ENCODE results near the gene GNRHR.

DNA sequence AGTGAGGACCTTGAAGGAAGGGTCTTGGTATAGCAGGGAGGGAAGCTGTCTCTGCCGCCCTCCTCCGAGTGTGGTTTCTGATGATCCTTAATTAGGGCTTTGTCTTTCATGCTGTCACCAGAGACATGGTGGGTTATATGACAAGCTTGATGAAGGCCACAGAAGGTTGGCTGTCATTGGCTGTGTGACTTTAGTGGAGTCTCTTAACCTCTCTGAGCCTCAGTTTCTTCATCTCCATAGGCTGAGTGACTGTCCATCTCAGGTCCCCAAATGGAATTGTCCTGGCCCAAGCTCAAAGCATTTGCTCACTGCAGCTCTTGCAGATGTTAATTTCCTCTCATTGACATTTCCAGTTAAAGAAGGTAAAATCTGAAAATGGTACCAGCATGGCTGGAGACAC, 36.6 kb downstream of the GNRHR start:
- TF ChIP-seq, protein P1, sequence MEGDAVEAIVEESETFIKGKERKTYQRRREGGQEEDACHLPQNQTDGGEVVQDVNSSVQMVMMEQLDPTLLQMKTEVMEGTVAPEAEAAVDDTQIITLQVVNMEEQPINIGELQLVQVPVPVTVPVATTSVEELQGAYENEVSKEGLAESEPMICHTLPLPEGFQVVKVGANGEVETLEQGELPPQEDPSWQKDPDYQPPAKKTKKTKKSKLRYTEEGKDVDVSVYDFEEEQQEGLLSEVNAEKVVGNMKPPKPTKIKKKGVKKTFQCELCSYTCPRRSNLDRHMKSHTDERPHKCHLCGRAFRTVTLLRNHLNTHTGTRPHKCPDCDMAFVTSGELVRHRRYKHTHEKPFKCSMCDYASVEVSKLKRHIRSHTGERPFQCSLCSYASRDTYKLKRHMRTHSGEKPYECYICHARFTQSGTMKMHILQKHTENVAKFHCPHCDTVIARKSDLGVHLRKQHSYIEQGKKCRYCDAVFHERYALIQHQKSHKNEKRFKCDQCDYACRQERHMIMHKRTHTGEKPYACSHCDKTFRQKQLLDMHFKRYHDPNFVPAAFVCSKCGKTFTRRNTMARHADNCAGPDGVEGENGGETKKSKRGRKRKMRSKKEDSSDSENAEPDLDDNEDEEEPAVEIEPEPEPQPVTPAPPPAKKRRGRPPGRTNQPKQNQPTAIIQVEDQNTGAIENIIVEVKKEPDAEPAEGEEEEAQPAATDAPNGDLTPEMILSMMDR (IDR thresholded peaks at IDR 0.05), result no peak
- TF ChIP-seq POLR2A (IDR thresholded peaks at IDR 0.05), result no peak
